ENCODE measurements around the gene FOXI1.

DNA sequence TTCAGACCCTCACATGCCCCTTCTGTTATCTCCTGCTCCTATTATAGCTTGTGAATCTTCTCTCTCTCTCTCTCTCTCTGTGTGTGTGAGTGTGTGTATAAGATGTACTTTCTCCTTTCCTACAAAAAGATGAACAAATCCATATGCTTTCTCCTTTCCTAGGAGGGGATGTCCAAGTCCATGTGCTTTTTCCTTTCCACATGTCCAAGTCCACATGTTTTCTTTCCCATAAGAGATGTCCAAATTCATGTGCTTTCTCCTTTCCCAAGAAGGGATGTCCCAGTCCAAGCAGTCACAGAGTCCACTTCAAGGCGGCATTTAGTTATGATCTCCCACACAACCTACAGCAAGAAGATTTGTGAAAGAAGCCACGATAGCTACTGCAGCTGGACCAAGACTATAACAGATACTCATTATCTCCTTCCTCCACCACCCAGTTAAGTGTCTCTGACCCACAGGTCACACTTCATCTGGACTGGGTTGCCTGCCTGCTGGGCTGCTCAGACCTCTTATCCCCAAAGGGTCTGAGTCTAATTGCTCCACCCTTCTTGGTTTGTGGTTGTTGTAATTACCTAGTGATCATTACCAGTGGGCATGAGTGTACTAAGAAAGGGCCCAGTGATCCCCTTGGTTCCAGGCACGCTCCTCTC is 18.4 kb upstream of the FOXI1 start:
- TF ChIP-seq CTCF (IDR thresholded peaks at IDR 0.05; ENCODE audit: extremely low read depth in 1 of 2, insufficient read depth in 1 of 2, low read depth in 1 of 2, low read length in 2 of 2) (no peak), EZH2 (IDR thresholded peaks at IDR 0.05; ENCODE audit: borderline replicate concordance, low read depth, low read length, severe bottlenecking) (no peak), POLR2A (IDR thresholded peaks at IDR 0.05; ENCODE audit: low read depth, low read length) (no peak), POLR2AphosphoS5 (IDR thresholded peaks at IDR 0.05; ENCODE audit: insufficient read depth, low read depth, low read length) (no peak), GATA2 (IDR thresholded peaks at IDR 0.05; ENCODE audit: insufficient read depth, insufficient read length, low read depth, low read length) (no peak)
